Kidney capillary endothelial cell (primary cell): ENCODE data around the gene BDP1.
"Not testable (repeated sequence)": the region's sequence is repeated elsewhere in the genome, so short reads cannot be mapped to it uniquely, and the experiment has no call there.

Source experiments
- DNase-seq: peaks from one replicate; pipeline ENCODE4 v3.0.0-alpha.2; 2018; ENCODE audit warnings: low spot score

Gene BDP1

GRCh38 chr5:71569748-71570509 lies 114.5 kb downstream of the BDP1 start:
- DNase-seq, result no peak

DNA sequence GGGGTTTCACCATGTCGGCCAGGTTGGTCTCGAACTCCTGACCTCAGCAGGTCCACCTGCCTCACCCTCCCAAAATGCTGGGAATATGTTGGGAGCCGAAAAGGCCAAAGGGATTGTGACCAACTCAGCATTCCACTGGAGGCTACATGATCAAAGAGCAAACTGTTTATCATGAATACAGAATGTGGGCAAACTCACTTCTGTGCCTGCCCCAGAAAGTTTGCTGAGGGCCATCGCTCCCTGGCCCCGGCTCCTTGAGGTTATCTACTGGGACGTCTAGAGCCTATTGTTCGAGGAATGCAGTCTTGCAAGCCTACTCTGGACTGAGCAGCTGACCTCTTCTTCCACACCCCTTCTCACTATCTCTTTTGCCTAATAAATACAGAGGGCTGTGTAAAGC lies 116.4 kb downstream of the BDP1 start:
- not testable (repeated sequence) for DNase-seq

GRCh38 chr5:71573591-71573990 lies 118.1 kb downstream of the BDP1 start:
- DNase-seq, result no peak

DNA sequence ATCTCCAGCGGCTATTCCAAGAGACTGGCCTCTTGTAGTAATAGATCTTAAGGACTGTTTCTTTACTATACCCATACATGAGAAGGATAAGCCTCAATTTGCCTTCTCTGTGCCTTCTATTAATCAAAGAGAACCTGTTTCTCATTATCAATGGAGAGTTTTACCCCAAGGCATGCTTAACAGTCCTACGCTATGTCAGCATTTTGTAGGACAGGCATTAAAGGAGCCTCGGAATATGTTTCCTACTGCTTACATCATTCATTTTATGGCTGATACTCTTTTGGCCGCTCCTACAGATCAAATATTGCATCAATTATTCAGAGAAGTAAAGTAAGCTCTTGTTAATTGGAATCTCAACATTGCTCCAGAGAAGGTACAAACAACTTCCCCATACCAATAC lies 120.1 kb downstream of the BDP1 start:
- not testable (repeated sequence) for DNase-seq

DNA sequence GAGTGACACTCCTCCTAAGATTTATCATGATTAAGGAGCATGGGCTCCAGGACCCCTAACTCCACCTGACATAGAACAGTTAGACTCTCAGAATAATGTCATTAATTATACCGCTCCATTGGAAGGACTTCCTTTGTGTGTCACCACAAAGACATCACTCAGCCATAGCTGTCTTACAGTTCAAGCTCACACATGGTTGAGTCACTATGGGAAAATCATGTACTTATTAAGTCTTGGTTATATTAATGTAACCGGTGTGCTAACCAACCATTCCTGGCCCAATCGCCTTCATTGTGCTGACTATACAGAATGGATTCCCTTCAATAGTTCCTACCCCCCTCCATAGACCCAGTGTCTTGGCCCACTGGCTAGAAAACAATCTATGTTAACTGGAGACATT lies 120.8 kb downstream of the BDP1 start:
- DNase-seq, result no peak

DNA sequence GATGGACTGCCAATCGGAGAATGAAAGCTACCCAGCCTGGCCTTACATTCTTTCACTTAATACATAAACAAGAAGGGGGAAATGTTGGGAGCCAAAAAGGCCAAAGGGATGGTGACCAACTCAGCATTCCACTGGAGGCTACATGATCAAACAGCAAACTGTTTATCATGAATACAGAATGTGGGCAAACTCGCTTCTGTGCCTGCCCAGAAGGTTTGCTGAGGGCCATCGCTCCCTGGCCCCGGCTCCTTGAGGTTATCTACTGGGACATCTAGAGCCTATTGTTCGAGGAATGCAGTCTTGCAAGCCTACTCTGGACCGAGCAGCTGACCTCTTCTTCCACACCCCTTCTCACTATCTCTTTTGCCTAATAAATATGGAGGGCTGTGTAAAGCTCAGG lies 122.4 kb downstream of the BDP1 start:
- DNase-seq, result not testable (repeated sequence)

DNA sequence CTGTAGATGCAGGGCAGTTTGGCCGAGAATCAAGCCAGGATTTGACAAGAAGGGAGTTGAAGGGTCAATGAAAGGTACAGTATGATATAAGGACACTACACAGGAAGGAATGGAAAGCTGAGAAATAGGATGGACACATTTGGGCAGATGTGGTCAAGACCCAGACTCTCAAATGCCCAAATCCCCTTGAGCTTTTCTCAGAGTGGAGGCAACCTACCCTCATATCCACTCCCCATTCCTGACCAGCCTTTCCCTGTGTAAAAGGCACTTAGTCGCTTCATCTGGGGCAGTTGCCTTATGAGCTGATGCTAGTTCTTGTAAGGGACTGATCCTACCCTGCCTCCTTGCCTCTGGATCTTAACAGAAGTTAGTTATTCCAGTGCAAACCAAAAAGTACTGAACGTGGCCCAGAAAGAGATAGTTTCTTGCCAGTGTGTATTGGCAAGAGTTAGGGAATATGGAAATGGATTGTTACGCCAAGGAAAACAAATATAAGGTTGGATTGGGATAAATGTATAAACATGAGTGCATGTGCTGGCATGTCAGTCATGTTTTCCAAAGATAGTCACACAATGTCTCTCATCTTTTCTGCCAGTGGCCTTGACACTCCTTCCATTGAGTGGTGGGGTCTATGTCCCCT lies 127.6 kb downstream of the BDP1 start:
- DNase-seq, result no peak

DNA sequence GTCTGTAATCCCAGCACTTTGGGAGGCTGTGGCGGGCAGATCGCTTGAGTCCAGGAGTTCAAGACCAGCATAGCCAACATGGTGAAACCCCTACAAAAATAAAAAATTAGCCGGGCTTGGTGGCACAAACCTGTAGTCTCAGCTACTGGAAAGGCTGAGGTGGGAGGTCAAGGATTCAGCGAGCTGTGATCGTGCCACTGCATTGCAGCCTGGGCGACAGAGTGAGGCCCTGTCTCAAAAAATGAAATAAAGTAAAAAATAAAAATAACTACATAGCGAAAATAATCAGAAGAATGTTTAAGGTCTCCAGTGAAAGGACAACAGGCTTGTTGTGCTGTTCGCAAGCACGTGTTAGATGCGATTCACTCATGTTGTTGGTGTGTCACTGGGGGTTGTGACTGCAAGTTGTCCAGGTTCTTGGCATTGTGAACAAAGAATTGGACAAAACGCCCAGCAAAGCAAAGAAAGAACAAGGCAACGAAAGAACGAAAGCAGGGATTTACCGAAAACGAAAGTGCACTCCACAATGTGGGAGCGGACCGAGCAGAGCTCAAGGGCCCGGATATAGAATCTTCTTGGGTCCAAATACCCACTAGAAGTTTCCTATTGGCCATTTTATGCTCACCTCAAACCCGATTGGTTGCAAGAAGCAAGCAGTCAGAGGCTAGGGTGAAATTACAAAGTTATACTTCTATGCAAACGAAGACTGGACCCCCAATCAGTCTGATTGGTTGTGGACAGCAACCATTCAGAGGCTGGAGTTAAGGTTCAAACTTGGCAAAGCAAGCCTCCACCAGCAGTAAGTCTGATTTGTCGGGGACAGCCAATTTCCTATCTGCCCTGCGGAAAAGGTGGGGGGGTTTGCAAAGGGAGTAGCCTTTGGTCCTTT lies 130.8 kb downstream of the BDP1 start:
- no peak for DNase-seq

- DNase-seq, result peak; percentile 91
Measured at GRCh38 chr5:71586941-71587765, 131.7 kb downstream of the BDP1 start, which contains the start of gene MCCC2. TSS of gene MCCC2 (plus strand) at chr5:71587340. CDS start at chr5:71587426, 86 bp downstream.

- no peak for DNase-seq
Measured at GRCh38 chr5:71587766-71588532, 132.5 kb downstream of the BDP1 start.

DNA sequence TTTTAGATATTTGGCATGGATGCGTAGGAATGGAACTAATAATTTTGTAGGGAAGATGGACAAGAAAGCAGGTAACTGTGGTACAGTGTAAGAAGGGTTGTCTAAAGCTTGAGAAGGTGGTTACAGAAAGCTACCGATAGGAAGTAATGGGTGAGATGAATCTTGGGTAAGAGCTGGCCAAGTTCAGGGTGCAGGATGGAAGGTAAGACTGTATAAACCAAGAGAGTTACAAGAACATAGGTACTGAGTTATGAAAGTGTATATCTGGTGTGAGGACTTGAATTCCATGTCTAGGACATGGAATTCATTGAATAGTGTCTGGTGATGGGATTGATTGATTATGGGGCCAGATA lies 133.1 kb downstream of the BDP1 start:
- no peak for DNase-seq

- no peak for DNase-seq
Measured at GRCh38 chr5:71589903-71590302, 134.5 kb downstream of the BDP1 start.

DNA sequence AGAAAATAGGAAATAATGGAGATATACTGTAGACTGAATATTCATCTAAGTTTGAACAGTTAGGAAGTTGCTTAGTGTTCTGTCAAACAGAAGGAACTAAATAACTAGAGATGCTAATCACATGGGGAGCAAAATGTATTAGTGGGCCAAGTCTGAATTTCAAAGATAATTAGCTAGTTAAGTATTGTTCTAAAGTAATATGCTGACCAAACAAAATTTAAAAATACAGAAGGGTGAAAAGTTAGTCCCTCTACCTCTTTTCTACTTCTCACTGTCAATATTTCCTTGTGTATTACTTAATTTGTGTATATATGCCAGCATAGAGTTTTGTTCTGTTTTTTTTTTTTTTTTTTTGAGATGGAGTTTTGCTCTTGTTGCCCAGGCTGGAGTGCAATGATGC lies 135.6 kb downstream of the BDP1 start:
- DNase-seq, result no peak

- no peak for DNase-seq
Measured at GRCh38 chr5:71596169-71596568, 140.7 kb downstream of the BDP1 start.

- DNase-seq, result no peak
Measured at GRCh38 chr5:71597001-71597400, 141.6 kb downstream of the BDP1 start.

- DNase-seq, result no peak
Measured at GRCh38 chr5:71600783-71601182, 145.3 kb downstream of the BDP1 start.

GRCh38 chr5:71601222-71602026 lies 146.0 kb downstream of the BDP1 start:
- peak; percentile 89 for DNase-seq

DNA sequence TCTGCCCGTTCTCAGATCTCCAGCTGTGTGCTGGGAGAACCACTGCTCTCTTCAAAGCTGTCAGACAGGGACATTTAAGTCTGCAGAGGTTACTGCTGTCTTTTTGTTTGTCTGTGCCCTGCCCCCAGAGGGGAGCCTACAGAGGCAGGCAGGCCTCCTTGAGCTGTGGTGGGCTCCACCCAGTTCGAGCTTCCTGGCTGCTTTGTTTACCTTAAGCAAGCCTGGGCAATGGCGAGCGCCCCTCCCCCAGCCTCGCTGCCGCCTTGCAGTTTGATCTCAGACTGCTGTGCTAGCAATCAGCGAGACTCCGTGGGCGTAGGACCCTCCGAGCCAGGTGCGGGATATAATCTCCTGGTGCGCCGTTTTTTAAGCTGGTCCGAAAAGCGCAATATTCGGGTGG lies 154.5 kb downstream of the BDP1 start:
- not testable (repeated sequence) for DNase-seq

DNA sequence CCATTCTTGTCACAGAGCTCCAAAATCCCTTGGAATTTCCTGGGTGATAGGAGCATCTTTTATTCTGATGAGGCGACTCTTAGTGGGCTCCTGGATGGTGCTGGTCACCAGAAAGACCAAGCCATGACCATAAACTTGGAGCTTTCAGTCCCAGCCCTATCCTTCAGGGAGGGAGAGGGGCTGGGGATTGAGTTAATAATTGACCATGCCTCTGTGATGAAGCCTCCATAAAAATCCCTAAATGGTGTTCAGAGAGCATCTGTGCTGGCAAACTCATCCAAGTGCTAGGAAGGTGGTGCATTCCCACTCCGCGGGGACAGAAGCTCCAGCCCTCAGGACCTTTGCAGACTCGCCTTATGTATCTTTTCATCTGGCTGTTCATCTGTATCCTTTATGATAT lies 160.4 kb downstream of the BDP1 start:
- no peak for DNase-seq
